Psoas muscle (tissue), 8 donors: ENCODE results near the gene RGS4. TPM values are rescaled to one million over a fixed set of nuclear protein-coding genes. Genes with fewer than 3 reads are reported as not detected.

Source experiments
- ATAC-seq, 4 donors: fragments of 200-7000 bp; cut with Tn5 transposase; one replicate each; pipeline ENCODE4 v1.9.1; 2020; ENCODE audit warnings: moderate library complexity in 3 of 4, mild to moderate bottlenecking in 2 of 4
- DNase-seq, 2 donors: peaks; one replicate each; pipeline ENCODE4 v3.0.0-alpha.2; 2020
- H3K27ac ChIP-seq: fragments of 200-600 bp; one replicate; pipeline ENCODE4 v1.8.0; 2022
- H3K27me3 ChIP-seq, 3 donors: fragments of 200-600 bp in 1 of 3; one replicate each; pipeline versions ENCODE4 v1.6.1 to v1.8.0; 2013 to 2022; ENCODE audit warnings: low read length in 2 of 3, mild to moderate bottlenecking in 2 of 3, moderate library complexity in 1 of 3; ENCODE audit not compliant: insufficient read depth in 3 of 3
- H3K36me3 ChIP-seq, 2 donors: fragments of 200-600 bp in 1 of 2; one replicate each; pipeline versions ENCODE4 v1.6.1 to v1.8.0; 2013 to 2022; ENCODE audit warnings: low read depth in 1 of 2, mild to moderate bottlenecking in 1 of 2, moderate library complexity in 1 of 2; ENCODE audit not compliant: insufficient read depth in 1 of 2
- H3K4me1 ChIP-seq: fragments of 200-600 bp; one replicate; pipeline ENCODE4 v1.8.0; 2022
- H3K4me3 ChIP-seq: fragments of 200-600 bp; one replicate; pipeline ENCODE4 v1.8.0; 2022; ENCODE audit warnings: mild to moderate bottlenecking
- H3K9me3 ChIP-seq: fragments of 200-600 bp; one replicate; pipeline ENCODE4 v1.8.0; 2022
- WGBS, 3 donors: extraction: QIAGEN DNeasy Blood & Tissue Kit; methylation state at CpG; one replicate each; pipeline versions ENCODE4 v1.1.6 to v1.1.7; 2013; 5-methylcytosine and 5-hydroxymethylcytosine counted together
- intact Hi-C, 2 donors: fragments of 100-400 bp; cut with DNase I; formaldehyde crosslinking; loops; one replicate each; pipeline versions ENCODE4 v1.11.0 to v1.14.2; 2022
- polyA plus RNA-seq, 3 donors: library from polyadenylated mRNA; stranded (reverse); fragments of 200-250 nt; gene quantifications; one replicate each; pipeline ENCODE4 v1.2.3, GENCODE V29; 2013
- total RNA-seq, 4 donors: library from RNA; stranded (reverse); fragmentation: NEBNext Ultra II Directional in 2 of 4; extraction: Animal tissue kit (Norgen Biotek cat#: 25700) in 2 of 4; gene quantifications; one replicate each; pipeline versions ENCODE4 v1.2.1 to v1.2.4, GENCODE V29; 2021 to 2023
- TF ChIP-seq, protein P1 (sequence below): fragments of 200-600 bp; IDR thresholded peaks from one replicate; pipeline ENCODE4 v1.8.0; 2022; ENCODE audit warnings: antibody characterized with exemption
- donor health status: healthy with polysubstance abuse.
- donor health status: DM: no; HTN: no; CAD: no; lungs with moderate emphysema.
- donor health status: Bipolar disorder and iron deficiency.
- donor health status: healthy.
- donor health status: DM: yes; HTN: yes; CAD: no.
- donor health status: DM: no; HTN: no; CAD: no.
- donor health status: DM: no; HTN: no; CAD: no.
- donor health status: DM: yes; HTN: yes; CAD: no.

RGS4 gene
- total and polyA plus RNA-seq, 7 donors = 0.09 to 0.69 (median 0.20) TPM

DNA sequence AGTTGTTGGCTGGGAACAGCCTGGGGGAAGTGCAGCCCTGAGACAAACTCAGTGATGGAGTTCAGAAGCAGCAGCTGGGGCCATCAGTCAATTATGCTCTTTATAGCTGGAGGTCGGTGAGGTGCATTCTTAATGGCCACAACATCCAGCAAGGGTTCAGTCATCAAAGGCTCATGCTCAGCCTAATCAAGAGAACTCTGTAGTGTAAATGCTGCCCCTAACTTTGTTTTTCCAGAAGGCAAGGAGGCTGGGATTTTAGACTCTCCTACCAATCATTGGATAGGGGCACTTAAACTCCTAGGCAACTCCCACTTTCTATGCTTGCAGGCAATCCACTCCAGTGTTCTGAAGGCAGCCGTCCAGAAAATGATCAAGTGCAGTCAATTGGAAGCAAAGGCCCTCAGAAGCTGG is 15.0 kb upstream of the RGS4 start:
- Histone ChIP-seq H3K27me3 (peaks cover 0 to 4% (median 0%) of the 10 kb centered on the region in 3 donors), H3K4me1 (no peaks in the 10 kb centered on the region), H3K27ac (no peak overlapping the region), H3K36me3 (no peaks in the 10 kb centered on the region), H3K4me3 (no peak overlapping the region), H3K9me3 (no peaks in the 10 kb centered on the region)
- ATAC-seq (no peak), DNase-seq (no peak)
- TF ChIP-seq, protein P1, sequence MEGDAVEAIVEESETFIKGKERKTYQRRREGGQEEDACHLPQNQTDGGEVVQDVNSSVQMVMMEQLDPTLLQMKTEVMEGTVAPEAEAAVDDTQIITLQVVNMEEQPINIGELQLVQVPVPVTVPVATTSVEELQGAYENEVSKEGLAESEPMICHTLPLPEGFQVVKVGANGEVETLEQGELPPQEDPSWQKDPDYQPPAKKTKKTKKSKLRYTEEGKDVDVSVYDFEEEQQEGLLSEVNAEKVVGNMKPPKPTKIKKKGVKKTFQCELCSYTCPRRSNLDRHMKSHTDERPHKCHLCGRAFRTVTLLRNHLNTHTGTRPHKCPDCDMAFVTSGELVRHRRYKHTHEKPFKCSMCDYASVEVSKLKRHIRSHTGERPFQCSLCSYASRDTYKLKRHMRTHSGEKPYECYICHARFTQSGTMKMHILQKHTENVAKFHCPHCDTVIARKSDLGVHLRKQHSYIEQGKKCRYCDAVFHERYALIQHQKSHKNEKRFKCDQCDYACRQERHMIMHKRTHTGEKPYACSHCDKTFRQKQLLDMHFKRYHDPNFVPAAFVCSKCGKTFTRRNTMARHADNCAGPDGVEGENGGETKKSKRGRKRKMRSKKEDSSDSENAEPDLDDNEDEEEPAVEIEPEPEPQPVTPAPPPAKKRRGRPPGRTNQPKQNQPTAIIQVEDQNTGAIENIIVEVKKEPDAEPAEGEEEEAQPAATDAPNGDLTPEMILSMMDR = no peak
- intact Hi-C loops = no loop called here
- WGBS, 3 donors = 17 to 25% (median 22%) methylated on average over 2 of the region's 2 CpGs

DNA sequence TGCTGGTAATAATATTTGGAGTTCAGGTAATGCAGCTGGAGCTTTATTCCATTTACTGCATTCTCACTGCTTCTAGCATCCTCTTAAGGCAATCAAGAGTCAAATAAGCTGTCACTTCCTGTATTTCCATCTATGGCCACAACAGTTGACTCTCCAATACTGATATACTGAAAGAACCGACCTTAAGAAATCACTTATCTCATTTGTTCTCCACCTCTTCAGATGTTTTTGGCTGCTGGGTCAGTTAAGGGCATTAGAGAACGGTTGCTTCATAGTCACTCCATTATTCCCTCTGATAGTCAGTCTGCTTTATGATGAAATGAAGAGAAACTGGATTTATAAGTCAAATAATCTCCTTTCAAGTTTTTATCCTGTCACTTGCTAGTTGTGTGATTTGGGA is 14.2 kb upstream of the RGS4 start:
- ATAC-seq (no peak), DNase-seq (no peak)
- intact Hi-C loops = no loop called here
- Histone ChIP-seq H3K27ac (no peak overlapping the region), H3K27me3 (peaks cover 0 to 4% (median 0%) of the 10 kb centered on the region in 3 donors), H3K36me3 (no peaks in the 10 kb centered on the region), H3K4me3 (no peak overlapping the region), H3K4me1 (no peaks in the 10 kb centered on the region), H3K9me3 (no peaks in the 10 kb centered on the region)
- TF ChIP-seq, protein P1 = no peak
- 36 to 51% (median 45%) methylated on average over 2 of the region's 2 CpGs for WGBS, 3 donors

DNA sequence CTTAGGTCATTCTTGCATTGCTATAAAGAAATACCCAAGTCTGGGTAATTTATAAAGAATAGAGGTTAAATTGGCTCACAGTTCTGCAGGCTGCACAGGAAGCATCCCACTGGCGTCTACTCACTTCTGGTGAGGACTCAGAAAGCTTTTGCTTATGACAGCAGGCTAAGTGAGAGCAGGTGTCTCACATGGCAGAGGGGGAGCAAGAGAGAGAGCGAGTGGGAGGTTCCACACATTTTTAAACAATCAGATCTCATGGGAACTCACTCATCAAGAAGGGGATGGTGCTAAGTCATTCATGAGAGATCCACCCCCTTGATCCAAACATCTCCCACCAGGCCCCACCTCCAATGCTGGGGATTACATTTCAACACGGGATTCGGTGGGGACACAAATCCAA is 13.6 kb upstream of the RGS4 start:
- no peak for ATAC-seq
- intact Hi-C loops = no loop called here

DNA sequence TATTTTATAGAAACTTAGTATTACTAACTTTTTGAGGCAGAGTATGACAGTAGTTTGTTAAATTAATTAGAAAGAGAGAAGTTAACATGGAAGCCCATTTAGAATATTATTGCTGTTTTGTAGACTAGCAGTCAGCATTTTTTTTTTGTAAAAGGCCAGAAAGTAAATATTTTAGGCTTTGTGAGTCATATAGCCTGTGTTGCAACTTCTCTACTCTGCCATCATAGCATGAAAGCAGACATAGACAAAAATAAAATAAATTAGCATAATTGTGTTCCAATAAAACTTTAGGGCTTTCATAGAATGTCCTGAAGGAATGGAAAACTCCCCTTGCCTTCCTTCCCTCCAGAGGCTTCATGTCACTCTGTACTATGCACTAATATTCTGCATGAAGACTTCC is 12.3 kb upstream of the RGS4 start:
- ATAC-seq (no peak), DNase-seq (no peak)
- Histone ChIP-seq H3K27me3 (peaks cover 0 to 4% (median 0%) of the 10 kb centered on the region in 3 donors), H3K9me3 (no peaks in the 10 kb centered on the region), H3K4me3 (no peak overlapping the region), H3K36me3 (no peaks in the 10 kb centered on the region), H3K27ac (no peak overlapping the region), H3K4me1 (no peaks in the 10 kb centered on the region)
- TF ChIP-seq, protein P1 = no peak
- intact Hi-C loops = no loop called here

More for the DNA sequence above, 13.6 kb upstream of the RGS4 start:
- Histone ChIP-seq H3K9me3 (no peaks in the 10 kb centered on the region), H3K36me3 (no peaks in the 10 kb centered on the region), H3K27ac (no peak overlapping the region), H3K4me3 (no peak overlapping the region), H3K27me3 (peaks cover 0 to 4% (median 0%) of the 10 kb centered on the region in 3 donors), H3K4me1 (no peaks in the 10 kb centered on the region)
- 36 to 46% (median 40%) methylated on average over 4 of the region's 4 CpGs for WGBS, 3 donors
- TF ChIP-seq, protein P1 = no peak
- DNase-seq = no peak

DNA sequence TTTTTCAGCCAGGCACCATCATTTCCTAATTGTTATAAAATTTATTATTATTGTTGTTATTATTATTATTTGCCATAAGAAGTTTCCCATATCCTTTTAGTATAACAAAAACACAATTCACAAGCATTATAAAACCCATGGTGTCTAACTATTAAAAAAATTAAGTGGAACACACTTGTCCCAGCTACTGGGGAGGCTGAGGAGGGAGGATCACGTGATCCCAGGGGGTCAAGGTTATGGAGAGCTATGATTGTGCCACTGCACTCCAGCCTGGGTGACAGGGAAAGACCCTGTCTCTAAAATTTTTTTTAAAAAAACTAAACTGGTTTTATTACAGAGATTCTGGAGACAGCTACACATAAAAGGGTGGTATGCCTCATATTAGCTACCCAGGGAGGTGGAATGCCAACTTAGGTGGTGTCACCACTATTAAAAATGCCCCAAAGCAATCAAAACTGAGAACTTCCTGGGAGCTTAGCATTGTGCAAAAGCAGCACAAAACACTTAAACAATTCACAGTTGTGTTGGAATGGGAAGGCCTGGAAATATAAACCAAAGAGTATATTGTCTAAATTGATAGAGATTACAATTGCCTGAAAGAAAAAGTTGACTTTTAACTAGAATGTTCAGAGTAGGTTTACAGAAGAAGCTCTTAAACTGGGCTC is 8.7 kb upstream of the RGS4 start:
- H3K27me3 ChIP-seq = peaks cover 0 to 4% (median 0%) of the 10 kb centered on the region in 3 donors
- no peak for DNase-seq
- H3K4me1 ChIP-seq = no peaks in the 10 kb centered on the region
- no peaks in the 10 kb centered on the region for H3K36me3 ChIP-seq
- intact Hi-C loops = no loop called here
- TF ChIP-seq, protein P1 = no peak
- no peak overlapping the region for H3K27ac ChIP-seq
- H3K4me3 ChIP-seq = no peak overlapping the region
- H3K9me3 ChIP-seq = no peaks in the 10 kb centered on the region
- ATAC-seq = no peak
- WGBS, 3 donors = 50 to 78% (median 76%) methylated on average over 1 of the region's 1 CpG
